A673 (cell line): Measurements from ENCODE around the gene RBBP6.

Source experiments
- EZH2 ChIP-seq: fragments of 200-600 bp; sonication (generic); IDR thresholded peaks from 2 replicates; pipeline ENCODE4 v1.6.1; 2017; ENCODE audit warnings: borderline replicate concordance, low read depth, mild to moderate bottlenecking, mixed read lengths, antibody characterized with exemption, low read length; ENCODE audit not compliant: poor library complexity, severe bottlenecking
- TF ChIP-seq, protein P1 (sequence below): fragments of 300-800, 200-600 bp; sonication (generic); conservative IDR thresholded peaks from 2 replicates; pipeline ENCODE4 v1.5.1; 2017; ENCODE audit warnings: low read depth, mild to moderate bottlenecking, antibody characterized with exemption, low read length, moderate library complexity, mixed read lengths

DNA sequence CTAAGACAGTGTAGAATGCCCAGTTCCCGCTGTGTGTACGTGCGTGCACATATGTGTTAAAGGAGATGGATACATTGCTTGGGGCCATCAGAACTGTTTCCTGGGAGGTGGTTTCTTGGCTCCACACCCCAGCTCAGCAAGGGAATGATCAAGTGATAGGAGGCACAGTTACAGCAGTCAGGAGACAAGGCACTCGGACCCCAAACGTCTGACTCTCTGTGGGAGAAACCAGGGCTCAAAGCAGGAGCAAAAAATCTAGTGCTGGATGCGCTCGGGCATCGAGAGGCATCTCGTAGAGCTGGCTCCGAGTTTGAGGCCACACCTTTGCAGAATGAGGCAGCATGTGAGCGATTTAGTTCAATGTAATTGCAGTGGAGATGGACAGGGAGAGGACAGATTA is 71.9 kb downstream of the RBBP6 start:
- TF ChIP-seq, protein P1, sequence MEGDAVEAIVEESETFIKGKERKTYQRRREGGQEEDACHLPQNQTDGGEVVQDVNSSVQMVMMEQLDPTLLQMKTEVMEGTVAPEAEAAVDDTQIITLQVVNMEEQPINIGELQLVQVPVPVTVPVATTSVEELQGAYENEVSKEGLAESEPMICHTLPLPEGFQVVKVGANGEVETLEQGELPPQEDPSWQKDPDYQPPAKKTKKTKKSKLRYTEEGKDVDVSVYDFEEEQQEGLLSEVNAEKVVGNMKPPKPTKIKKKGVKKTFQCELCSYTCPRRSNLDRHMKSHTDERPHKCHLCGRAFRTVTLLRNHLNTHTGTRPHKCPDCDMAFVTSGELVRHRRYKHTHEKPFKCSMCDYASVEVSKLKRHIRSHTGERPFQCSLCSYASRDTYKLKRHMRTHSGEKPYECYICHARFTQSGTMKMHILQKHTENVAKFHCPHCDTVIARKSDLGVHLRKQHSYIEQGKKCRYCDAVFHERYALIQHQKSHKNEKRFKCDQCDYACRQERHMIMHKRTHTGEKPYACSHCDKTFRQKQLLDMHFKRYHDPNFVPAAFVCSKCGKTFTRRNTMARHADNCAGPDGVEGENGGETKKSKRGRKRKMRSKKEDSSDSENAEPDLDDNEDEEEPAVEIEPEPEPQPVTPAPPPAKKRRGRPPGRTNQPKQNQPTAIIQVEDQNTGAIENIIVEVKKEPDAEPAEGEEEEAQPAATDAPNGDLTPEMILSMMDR: no peak
- TF ChIP-seq EZH2: no peak
